ENCODE results near the gene PODXL2.

Gene PODXL2

DNA sequence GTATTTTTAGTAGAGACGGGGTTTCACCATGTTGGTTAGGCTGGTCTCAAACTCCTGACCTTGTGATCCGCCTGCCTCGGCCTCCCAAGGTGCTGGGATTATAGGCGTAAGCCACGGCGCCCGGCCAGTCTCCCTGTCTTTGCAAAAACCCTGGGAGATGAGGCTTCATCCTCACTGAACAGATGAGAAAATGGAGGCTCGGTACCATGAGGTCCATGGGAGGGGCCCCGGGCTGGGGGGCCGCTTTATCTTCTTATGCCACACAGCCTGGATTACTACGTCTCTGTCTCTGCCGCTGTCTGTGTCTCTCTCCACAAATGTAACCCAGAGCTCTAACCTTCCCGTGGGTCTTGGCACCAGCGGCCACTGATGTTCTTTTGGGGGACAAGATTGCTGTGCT, 82.9 kb downstream of the PODXL2 start:
- DNase-seq = no peak

DNA sequence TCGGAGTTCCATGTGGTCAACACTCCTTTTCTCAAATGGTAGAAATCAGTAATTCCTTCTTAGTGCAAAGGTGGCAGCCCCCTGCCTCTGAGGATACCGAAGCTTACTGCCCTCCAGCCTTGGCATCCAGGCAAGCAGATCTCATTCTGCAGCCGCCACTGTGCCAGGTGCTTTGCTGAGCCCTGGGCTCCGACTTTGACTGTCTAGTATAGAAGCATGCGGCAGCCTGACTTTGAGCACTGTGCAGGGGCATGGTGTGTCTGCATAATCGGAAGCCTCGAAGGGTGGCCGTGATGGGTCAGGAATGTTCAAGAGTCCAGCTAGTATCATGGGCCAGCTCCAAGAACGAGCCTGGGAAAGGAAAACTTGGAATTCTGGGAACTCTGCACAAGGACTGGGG, 83.5 kb downstream of the PODXL2 start:
- no peak for DNase-seq

GRCh38 chr3:127712881-127713771, 84.1 kb downstream of the PODXL2 start:
- no peak for DNase-seq

GRCh38 chr3:127714125-127714571, 85.2 kb downstream of the PODXL2 start:
- DNase-seq = no peak

- no peak for DNase-seq
Measured at GRCh38 chr3:127714866-127715265, 85.9 kb downstream of the PODXL2 start.

DNA sequence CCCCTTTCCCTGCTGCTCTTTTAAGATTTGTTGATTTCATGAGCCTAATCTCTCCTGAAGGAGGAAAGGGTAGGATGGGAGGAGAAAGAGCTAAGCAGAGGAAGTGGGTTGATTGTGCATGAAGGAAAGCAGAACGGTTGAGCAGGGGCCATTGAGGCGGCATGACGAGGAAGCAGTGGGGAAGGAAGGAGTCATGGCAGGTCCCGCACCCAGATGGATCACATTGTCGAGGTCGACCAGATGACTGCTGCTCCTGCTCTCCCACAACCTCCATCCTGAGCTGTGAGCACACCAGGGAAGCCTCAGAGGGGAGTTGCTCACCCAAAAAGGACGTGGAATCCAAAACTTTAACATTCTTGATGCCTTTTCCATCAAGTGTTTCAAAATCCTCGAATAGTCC, 86.5 kb downstream of the PODXL2 start:
- no peak for DNase-seq

- DNase-seq = no peak
Measured at GRCh38 chr3:127716384-127716783, 87.4 kb downstream of the PODXL2 start.

DNA sequence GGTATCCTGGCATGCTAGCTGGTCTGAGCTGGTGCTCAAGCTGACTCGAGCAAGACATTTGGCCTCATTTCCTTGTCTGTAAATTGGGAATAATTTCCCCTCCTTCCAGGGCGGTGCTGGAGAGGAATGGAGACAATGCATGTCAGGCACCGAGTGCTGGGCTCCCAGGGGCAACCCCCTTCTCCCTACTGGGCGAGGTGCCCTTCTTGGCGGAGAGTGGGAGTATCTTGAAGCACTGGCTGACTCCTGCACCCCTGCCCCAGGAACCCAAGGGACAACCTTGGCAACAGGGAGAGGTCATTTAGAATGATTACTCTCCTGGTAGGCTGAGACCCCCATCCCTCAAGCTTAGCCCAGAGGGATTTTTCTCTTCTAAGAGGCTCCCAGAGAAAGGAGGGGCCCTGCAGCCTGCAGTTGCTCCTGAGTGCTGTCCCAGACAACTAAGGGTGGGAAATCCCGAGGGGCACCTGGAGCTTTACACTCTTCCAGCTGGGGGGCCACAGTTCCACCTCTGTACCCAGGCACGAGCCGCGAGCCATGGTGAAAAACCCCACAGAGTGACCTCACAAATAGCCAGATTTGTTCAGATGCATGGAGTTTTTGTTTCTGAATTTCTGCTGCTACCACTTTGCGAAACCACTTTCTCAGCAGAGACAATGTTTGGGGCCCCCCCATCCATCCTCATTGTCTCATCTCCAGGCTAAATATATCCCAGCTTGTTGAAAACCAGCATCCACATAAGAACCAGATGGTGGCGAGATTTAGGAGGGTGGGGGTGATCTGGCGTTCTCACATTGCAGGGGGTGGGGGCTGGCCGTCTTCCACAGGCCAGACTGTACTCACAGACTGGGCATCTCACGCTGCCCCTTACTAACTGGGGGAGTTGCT, 88.6 kb downstream of the PODXL2 start:
- DNase-seq = no peak

GRCh38 chr3:127718245-127718915, 89.4 kb downstream of the PODXL2 start:
- no peak for DNase-seq

DNA sequence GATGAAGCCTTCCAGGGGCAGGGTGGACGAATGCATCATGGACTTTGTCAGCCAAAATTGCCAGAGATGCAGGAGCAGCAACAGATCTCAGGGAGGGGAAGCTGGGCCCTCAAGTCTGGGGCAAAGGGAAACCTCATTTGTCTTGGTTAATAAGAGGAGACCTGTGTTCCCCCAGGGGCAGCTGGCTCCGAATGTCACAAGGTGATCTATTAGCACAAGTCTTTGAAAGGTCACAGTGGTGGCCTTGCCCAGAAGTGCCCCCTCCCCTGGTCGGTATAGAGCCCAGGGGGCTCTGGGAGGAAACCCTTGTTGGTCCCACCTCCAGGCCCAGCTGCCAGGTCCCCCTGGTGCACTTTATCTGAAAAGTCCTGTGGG, 89.9 kb downstream of the PODXL2 start:
- DNase-seq = no peak

DNA sequence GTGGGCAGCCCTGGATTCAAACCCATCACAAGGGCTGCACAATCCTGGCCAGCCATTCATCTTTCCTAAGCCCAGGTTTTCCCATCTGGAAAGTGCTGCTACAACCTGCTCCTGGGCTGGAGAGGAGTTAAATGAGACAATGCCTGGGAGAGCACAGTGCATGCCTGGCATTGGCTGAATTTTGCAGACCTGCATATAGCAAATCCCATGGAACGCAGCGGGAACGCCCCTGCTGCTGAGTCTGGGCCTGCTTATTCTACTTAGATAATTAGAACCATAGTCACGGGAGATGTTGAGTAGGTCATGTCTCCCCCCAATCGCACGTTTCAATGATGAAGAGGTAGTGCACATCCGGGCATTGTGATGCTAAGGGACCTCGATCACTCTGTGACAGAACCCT, 90.4 kb downstream of the PODXL2 start:
- no peak for DNase-seq

GRCh38 chr3:127720161-127720823, 91.3 kb downstream of the PODXL2 start:
- no peak for DNase-seq

- DNase-seq = no peak
Measured at GRCh38 chr3:127720985-127721935, 92.3 kb downstream of the PODXL2 start.

- no peak for DNase-seq
Measured at GRCh38 chr3:127722091-127722784, 93.3 kb downstream of the PODXL2 start.

Data from NCI-H510A (cell line).